ENCODE results near the gene THAP7. TPM values are rescaled to one million over a fixed set of nuclear protein-coding genes. Genes with fewer than 3 reads are reported as not detected.

THAP7 gene
- total and polyA plus RNA-seq, 2 of the 13 experiments (the other 11 are each of a cell fraction or from before 2014, with no cell fraction given) = 13.0 to 25.5 TPM

GRCh38 chr22:20952544-20953341 lies 49.2 kb downstream of the THAP7 start (continued):
- TF ChIP-seq RBM22 (optimal IDR thresholded peaks at IDR 0.05; ENCODE audit: low read length) = peak; percentile 94
- TF ChIP-seq HOXA3 (CRISPR knock-in tag; IDR thresholded peaks at IDR 0.05) = peak; percentile 75
- no peak for TF ChIP-seq TAF15 (IDR thresholded peaks at IDR 0.05; ENCODE audit: low read depth, low read length, poor library complexity, severe bottlenecking)
- peak; percentile 30; the same call in 1 of the 2 replicates for TF ChIP-seq SIX1 (CRISPR knock-in tag; IDR thresholded peaks at IDR 0.05; ENCODE audit: borderline replicate concordance)
- peak; percentile 73; the same call in 1 of the 2 replicates for TF ChIP-seq ZC3H13 (CRISPR knock-in tag; IDR thresholded peaks at IDR 0.05)
- peak; percentile 36; the same call in 1 of the 2 replicates for TF ChIP-seq CBX5 (CRISPR knock-in tag; IDR thresholded peaks at IDR 0.05; ENCODE audit: borderline replicate concordance)
- TF ChIP-seq DPF2 (CRISPR knock-in tag; IDR thresholded peaks at IDR 0.05; ENCODE audit: borderline replicate concordance, low read depth) = peak; percentile 60; the same call in 1 of the 2 replicates
- TF ChIP-seq ARID2 (CRISPR knock-in tag; IDR thresholded peaks at IDR 0.05; ENCODE audit: borderline replicate concordance) = no peak
- no peak for TF ChIP-seq ZNF335 (CRISPR knock-in tag; IDR thresholded peaks at IDR 0.05)
- TF ChIP-seq ZNF784 (CRISPR knock-in tag; IDR thresholded peaks at IDR 0.05; ENCODE audit: borderline replicate concordance) = no peak
- TF ChIP-seq ZNF143 (CRISPR knock-in tag; IDR thresholded peaks at IDR 0.05) = no peak; the same call in 1 of the 2 replicates
- TF ChIP-seq ZNF276 (CRISPR knock-in tag; IDR thresholded peaks at IDR 0.05; ENCODE audit: low read depth) = no peak
- TF ChIP-seq FOXA1 (IDR thresholded peaks at IDR 0.05) = no peak
- peak; percentile 81 for TF ChIP-seq FOXA1 (CRISPR knock-in tag; IDR thresholded peaks at IDR 0.05)
- TF ChIP-seq PHB2 (IDR thresholded peaks at IDR 0.05; ENCODE audit: partially characterized antibody) = no peak
- peak; percentile 37; the same call in 1 of the 2 replicates for TF ChIP-seq ZNF574 (CRISPR knock-in tag; IDR thresholded peaks at IDR 0.05)
- no peak; the same call in 1 of the 2 replicates for TF ChIP-seq ZNF3 (CRISPR knock-in tag; IDR thresholded peaks at IDR 0.05)
- peak; percentile 12; the same call in 1 of the 2 replicates for TF ChIP-seq RCOR2 (CRISPR knock-in tag; IDR thresholded peaks at IDR 0.05)
- TF ChIP-seq ZNF788 (CRISPR knock-in tag; IDR thresholded peaks at IDR 0.05; ENCODE audit: borderline replicate concordance) = peak; percentile 71; the same call in 1 of the 2 replicates
- no peak; the same call in 1 of the 2 replicates for TF ChIP-seq TGIF2 (CRISPR knock-in tag; IDR thresholded peaks at IDR 0.05)
- TF ChIP-seq ZKSCAN1 (IDR thresholded peaks at IDR 0.05; ENCODE audit: low read length) = no peak
- TF ChIP-seq MED1 (CRISPR knock-in tag; IDR thresholded peaks at IDR 0.05) = peak; percentile 91
- no peak for TF ChIP-seq SAFB2 (CRISPR knock-in tag; IDR thresholded peaks at IDR 0.05; ENCODE audit: borderline replicate concordance, low read depth)
- no peak for TF ChIP-seq NFKBIZ (CRISPR knock-in tag; IDR thresholded peaks at IDR 0.05)
- TF ChIP-seq U2AF1 (optimal IDR thresholded peaks at IDR 0.05; ENCODE audit: low read depth, low read length) = no peak
- TF ChIP-seq FOXO1 (CRISPR knock-in tag; IDR thresholded peaks at IDR 0.05) = peak; percentile 88; the same call in 1 of the 2 replicates
- TF ChIP-seq ZNF773 (CRISPR knock-in tag; IDR thresholded peaks at IDR 0.05; ENCODE audit: borderline replicate concordance) = no peak
